DOHH2 (cell line): ENCODE results near the gene IL12RB2.

Source experiments
- H3F3A ChIP-seq: fragments of 200-600 bp; sonication (generic), shearing (Covaris generic); 2 replicates; pipeline ENCODE4 v1.6.0; 2016; ENCODE audit warnings: antibody characterized with exemption, mild to moderate bottlenecking; ENCODE audit not compliant: control insufficient read depth, insufficient read depth
- H3K27ac ChIP-seq: fragments of 200-600 bp; sonication (generic); 2 replicates; pipeline ENCODE4 v1.5.1; 2014; ENCODE audit warnings: low read depth, mild to moderate bottlenecking, low read length, moderate library complexity
- H3K27me3 ChIP-seq: fragments of 200-600 bp; sonication (generic); 2 replicates; pipeline ENCODE4 v1.6.1; 2014; ENCODE audit warnings: mild to moderate bottlenecking, low read length, mixed read lengths; ENCODE audit not compliant: control insufficient read depth
- H3K36me3 ChIP-seq: fragments of 200-600 bp; sonication (generic); 2 replicates; pipeline ENCODE4 v1.6.1; 2014; ENCODE audit warnings: mild to moderate bottlenecking, low read length, moderate library complexity, mixed read lengths; ENCODE audit not compliant: control insufficient read depth
- H3K4me1 ChIP-seq: fragments of 200-600 bp; sonication (generic); 2 replicates; pipeline ENCODE4 v1.6.1; 2014; ENCODE audit warnings: mild to moderate bottlenecking, low read length, mixed read lengths; ENCODE audit not compliant: control insufficient read depth
- H3K4me2 ChIP-seq: fragments of 200-600 bp; sonication (generic); 2 replicates; pipeline ENCODE4 v1.6.0; 2014; ENCODE audit warnings: mild to moderate bottlenecking, low read length, moderate library complexity
- H3K4me3 ChIP-seq: fragments of 200-600 bp; sonication (generic); 2 replicates; pipeline ENCODE4 v1.5.1; 2014; ENCODE audit warnings: mild to moderate bottlenecking, low read length, mixed read lengths
- H3K79me2 ChIP-seq: fragments of 200-600 bp; sonication (generic); 2 replicates; pipeline ENCODE4 v1.6.1; 2014; ENCODE audit warnings: mild to moderate bottlenecking, low read length, mixed read lengths; ENCODE audit not compliant: control insufficient read depth
- H3K9me2 ChIP-seq: fragments of 200-600 bp; sonication (generic); replicated peaks from 2 replicates; pipeline ENCODE4 v1.6.1; 2014; ENCODE audit warnings: mild to moderate bottlenecking, low read length, mixed read lengths; ENCODE audit not compliant: control insufficient read depth
- H3K9me3 ChIP-seq: fragments of 200-600 bp; sonication (generic); 2 replicates; pipeline ENCODE4 v1.6.1; 2014; ENCODE audit warnings: antibody characterized with exemption, low read length, mixed read lengths; ENCODE audit not compliant: control insufficient read depth, insufficient read depth
- H4K20me1 ChIP-seq: fragments of 200-600 bp; sonication (generic); 2 replicates; pipeline ENCODE4 v1.6.0; 2014; ENCODE audit warnings: low read depth, mild to moderate bottlenecking, antibody characterized with exemption, low read length, moderate library complexity; ENCODE audit not compliant: control insufficient read depth, insufficient read depth
- EZH2phosphoT487 ChIP-seq: fragments of 200-600 bp; sonication (generic); IDR thresholded peaks from 2 replicates; pipeline ENCODE4 v1.6.1; 2017; ENCODE audit warnings: borderline replicate concordance, mild to moderate bottlenecking, antibody characterized with exemption, low read length, moderate library complexity, mixed read lengths
- TF ChIP-seq, protein P1 (sequence below): fragments of 200-600 bp; sonication (generic); IDR thresholded peaks from one replicate; pipeline ENCODE4 v1.5.1; 2014; ENCODE audit warnings: antibody characterized with exemption, mild to moderate bottlenecking, low read depth, low read length; ENCODE audit not compliant: poor library complexity, severe bottlenecking

Gene IL12RB2

DNA sequence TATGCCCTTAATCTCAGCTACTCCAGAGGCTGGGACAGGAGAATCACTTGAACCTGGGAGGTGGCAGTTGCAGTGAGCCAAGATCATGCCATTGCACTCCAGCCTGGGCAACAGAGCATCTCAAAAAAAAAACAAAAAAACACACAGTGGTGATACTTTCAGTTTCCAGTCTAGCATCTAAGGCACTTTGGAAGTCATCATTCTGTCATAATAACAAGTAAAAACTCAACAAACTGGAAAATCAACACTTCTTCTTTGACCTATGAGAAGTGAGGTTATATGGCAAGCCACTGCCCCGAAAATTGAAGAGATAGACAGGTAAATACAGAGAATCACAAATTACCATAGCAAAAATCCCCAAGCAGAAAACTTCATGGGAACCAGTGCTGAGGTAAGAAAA lies 51.9 kb downstream of the IL12RB2 start:
- Histone ChIP-seq H3K4me3 (no peak overlapping the region), H3K9me2 (no peaks in the 10 kb centered on the region), H3K4me1 (no peaks in the 10 kb centered on the region), H3K9me3 (no peaks in the 10 kb centered on the region), H3K27ac (no peak overlapping the region), H3K4me2 (no peak overlapping the region), H4K20me1 (no peaks in the 10 kb centered on the region), H3F3A (no peaks in the 10 kb centered on the region), H3K79me2 (no peaks in the 10 kb centered on the region), H3K27me3 (peaks cover 15% of the 10 kb centered on the region), H3K36me3 (no peaks in the 10 kb centered on the region)
- TF ChIP-seq, protein P1, sequence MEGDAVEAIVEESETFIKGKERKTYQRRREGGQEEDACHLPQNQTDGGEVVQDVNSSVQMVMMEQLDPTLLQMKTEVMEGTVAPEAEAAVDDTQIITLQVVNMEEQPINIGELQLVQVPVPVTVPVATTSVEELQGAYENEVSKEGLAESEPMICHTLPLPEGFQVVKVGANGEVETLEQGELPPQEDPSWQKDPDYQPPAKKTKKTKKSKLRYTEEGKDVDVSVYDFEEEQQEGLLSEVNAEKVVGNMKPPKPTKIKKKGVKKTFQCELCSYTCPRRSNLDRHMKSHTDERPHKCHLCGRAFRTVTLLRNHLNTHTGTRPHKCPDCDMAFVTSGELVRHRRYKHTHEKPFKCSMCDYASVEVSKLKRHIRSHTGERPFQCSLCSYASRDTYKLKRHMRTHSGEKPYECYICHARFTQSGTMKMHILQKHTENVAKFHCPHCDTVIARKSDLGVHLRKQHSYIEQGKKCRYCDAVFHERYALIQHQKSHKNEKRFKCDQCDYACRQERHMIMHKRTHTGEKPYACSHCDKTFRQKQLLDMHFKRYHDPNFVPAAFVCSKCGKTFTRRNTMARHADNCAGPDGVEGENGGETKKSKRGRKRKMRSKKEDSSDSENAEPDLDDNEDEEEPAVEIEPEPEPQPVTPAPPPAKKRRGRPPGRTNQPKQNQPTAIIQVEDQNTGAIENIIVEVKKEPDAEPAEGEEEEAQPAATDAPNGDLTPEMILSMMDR = no peak

DNA sequence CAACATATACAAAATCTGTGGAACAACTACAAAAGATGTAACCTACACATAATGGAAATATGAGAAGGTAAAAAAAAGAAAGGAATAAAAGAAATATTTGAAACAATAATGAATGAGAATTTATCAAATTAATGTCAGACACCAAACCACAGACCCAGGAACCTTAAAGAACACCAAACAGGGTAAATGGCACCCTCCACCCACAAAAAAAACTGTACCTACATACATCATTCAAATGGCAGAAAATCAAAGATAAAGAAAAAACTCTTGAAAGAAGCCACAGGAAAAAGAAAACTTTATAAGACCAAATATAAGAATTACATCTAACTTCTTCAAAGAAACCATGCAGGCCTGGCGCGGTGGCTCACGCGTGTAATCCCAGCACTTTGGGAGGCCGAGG lies 54.0 kb downstream of the IL12RB2 start:
- Histone ChIP-seq H3K9me2 (no peaks in the 10 kb centered on the region), H3K4me2 (no peak overlapping the region), H3F3A (no peaks in the 10 kb centered on the region), H3K79me2 (no peaks in the 10 kb centered on the region), H3K36me3 (no peaks in the 10 kb centered on the region), H4K20me1 (no peaks in the 10 kb centered on the region), H3K4me1 (no peaks in the 10 kb centered on the region), H3K4me3 (no peak overlapping the region), H3K9me3 (no peaks in the 10 kb centered on the region), H3K27me3 (peaks cover 15% of the 10 kb centered on the region), H3K27ac (no peak overlapping the region)
- TF ChIP-seq, protein P1 = no peak
- TF ChIP-seq EZH2phosphoT487 = no peak

DNA sequence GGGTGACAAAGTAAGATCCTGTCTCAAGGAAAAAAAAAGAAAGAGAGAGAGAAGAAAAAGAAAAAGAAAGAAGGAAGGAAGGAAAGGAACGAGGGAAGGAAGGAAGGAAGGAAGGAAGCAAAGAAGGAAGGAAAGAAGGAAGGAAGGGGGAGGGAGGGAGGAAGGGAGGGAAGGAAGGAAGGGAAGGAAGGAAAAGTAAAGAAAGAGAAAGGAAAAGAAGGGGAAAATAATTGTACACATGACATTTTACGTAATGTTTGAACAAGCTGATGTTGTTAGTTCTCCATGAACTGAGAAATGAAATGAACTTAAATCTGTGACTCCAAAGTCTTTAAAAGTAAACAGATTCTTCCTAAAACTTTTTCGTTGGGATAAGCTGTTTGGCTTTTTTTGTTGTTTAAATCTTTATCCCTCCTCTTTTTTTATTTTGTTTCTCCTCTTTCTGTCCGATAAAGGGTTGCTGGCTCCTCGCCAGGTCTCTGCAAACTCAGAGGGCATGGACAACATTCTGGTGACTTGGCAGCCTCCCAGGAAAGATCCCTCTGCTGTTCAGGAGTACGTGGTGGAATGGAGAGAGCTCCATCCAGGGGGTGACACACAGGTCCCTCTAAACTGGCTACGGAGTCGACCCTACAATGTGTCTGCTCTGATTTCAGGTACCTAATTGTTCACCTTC lies 59.8 kb downstream of the IL12RB2 start:
- H3F3A ChIP-seq = no peaks in the 10 kb centered on the region
- H3K4me2 ChIP-seq = no peak overlapping the region
- H4K20me1 ChIP-seq = no peaks in the 10 kb centered on the region
- H3K36me3 ChIP-seq = no peaks in the 10 kb centered on the region
- H3K27me3 ChIP-seq = peaks cover 13% of the 10 kb centered on the region
- TF ChIP-seq, protein P1 = no peak
- TF ChIP-seq EZH2phosphoT487 = no peak
- no peak overlapping the region for H3K4me3 ChIP-seq
- H3K4me1 ChIP-seq = no peaks in the 10 kb centered on the region
- no peaks in the 10 kb centered on the region for H3K9me3 ChIP-seq
- H3K9me2 ChIP-seq = no peaks in the 10 kb centered on the region
- H3K79me2 ChIP-seq = no peaks in the 10 kb centered on the region
- no peak overlapping the region for H3K27ac ChIP-seq
